SH-SY5Y (cell line): ENCODE measurements around the gene STK32C.

Source experiments
- GATA2 ChIP-seq: IDR thresholded peaks from 2 replicates; pipeline ENCODE4 v1.6.1; 2011; ENCODE audit warnings: mild to moderate bottlenecking, low read depth, low read length
- GATA3 ChIP-seq: IDR thresholded peaks from 2 replicates; pipeline ENCODE4 v1.6.1; 2011; ENCODE audit warnings: low read depth, mild to moderate bottlenecking, low read length, moderate library complexity

- TF ChIP-seq GATA3 (no peak), GATA2 (no peak)
These were observed 27.1 kb downstream of the STK32C start for GRCh38 chr10:132280646-132281074.
